OCI-LY3 (cell line): ENCODE measurements around the gene SLC7A5.

ENCODE experiments used
- H2AFZ ChIP-seq: fragments of 200-600, 300-600 bp; shearing (Covaris generic); 2 replicates; pipeline ENCODE4 v1.6.0; 2014; ENCODE audit warnings: antibody characterized with exemption, low read depth, low read length
- H3K27ac ChIP-seq: fragments of 200-600, 300-600 bp; sonication (generic); 2 replicates; pipeline ENCODE4 v1.5.1; 2014; ENCODE audit warnings: mild to moderate bottlenecking, low read length, moderate library complexity, mixed read lengths
- H3K27me3 ChIP-seq: fragments of 200-600, 300-600 bp; sonication (generic); 2 replicates; pipeline ENCODE4 v1.6.1; 2014; ENCODE audit warnings: low read depth, low read length, mixed read lengths
- H3K36me3 ChIP-seq: fragments of 200-600, 300-600 bp; sonication (generic); replicated peaks from 2 replicates; pipeline ENCODE3; 2014; ENCODE audit warnings: low read depth, low read length, mixed read lengths
- H3K4me1 ChIP-seq: fragments of 300-600, 200-600 bp; sonication (generic); 2 replicates; pipeline ENCODE4 v1.6.1; 2014; ENCODE audit warnings: low read length, mixed read lengths
- H3K4me2 ChIP-seq: fragments of 200-600, 300-600 bp; sonication (generic); 2 replicates; pipeline ENCODE4 v1.6.1; 2014; ENCODE audit warnings: low read length, mixed read lengths
- H3K4me3 ChIP-seq: fragments of 300-600, 200-600 bp; sonication (generic); 2 replicates; pipeline ENCODE4 v1.5.1; 2014; ENCODE audit warnings: antibody characterized with exemption, mild to moderate bottlenecking, low read length, moderate library complexity
- H3K79me2 ChIP-seq: fragments of 300-600, 200-600 bp; shearing (Covaris generic); 2 replicates; pipeline ENCODE4 v1.6.1; 2014; ENCODE audit warnings: mild to moderate bottlenecking, low read length, mixed read lengths
- H3K9ac ChIP-seq: fragments of 300-600, 200-600 bp; shearing (Covaris generic); 2 replicates; pipeline ENCODE4 v1.6.0; 2014; ENCODE audit warnings: mild to moderate bottlenecking, low read length, moderate library complexity
- H3K9me3 ChIP-seq: fragments of 200-600, 300-600 bp; shearing (Covaris generic); 2 replicates; pipeline ENCODE4 v1.6.1; 2014; ENCODE audit warnings: low read length, mixed read lengths; ENCODE audit not compliant: insufficient read depth
- H4K20me1 ChIP-seq: fragments of 200-600, 300-600 bp; sonication (generic); 2 replicates; pipeline ENCODE4 v1.6.1; 2016; ENCODE audit warnings: low read length, mixed read lengths; ENCODE audit not compliant: insufficient read depth
- CTCF ChIP-seq: fragments of 200-600, 300-600 bp; sonication (generic); IDR thresholded peaks from 2 replicates; pipeline ENCODE4 v1.5.1; 2014; ENCODE audit warnings: antibody characterized with exemption, low read length, low read depth
- EZH2phosphoT487 ChIP-seq: fragments of 200-600 bp; shearing (Covaris generic); IDR thresholded peaks from 2 replicates; pipeline ENCODE4 v1.6.1; 2018; ENCODE audit warnings: antibody characterized with exemption, mixed run types, low read depth

The SLC7A5 gene

DNA sequence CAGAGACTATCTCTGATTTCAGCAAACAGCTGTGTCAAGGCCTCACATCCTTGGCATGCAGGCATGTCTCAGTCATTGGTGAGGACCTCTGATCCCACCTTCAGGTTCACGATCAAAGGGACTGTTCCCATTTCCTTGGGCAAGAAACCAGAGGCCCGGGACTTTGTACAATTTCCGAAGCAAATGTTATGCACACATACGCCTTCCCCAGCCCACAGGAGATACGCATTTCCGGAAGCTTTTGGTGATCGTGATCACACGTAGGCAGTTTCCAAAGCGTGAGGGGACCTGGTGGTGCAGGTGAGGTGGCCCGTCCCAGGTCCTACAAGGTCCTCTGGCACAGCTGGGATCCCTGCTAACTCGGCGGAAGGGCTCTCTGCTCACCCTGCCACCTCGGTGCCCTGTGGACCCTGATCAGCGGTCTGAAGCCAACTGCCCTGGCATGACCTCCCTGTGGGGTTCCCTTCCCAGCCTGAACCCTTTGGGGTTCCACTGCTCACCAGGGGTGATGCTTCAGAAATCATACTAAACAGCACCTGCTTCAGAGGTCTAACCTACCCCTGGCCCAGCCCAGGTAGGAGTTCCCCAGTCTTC, 74.7 kb downstream of the SLC7A5 start:
- Histone ChIP-seq H3K4me2 (no peak overlapping the region), H3K27ac (no peak overlapping the region), H3K4me1 (no peaks in the 10 kb centered on the region), H4K20me1 (no peaks in the 10 kb centered on the region), H3K27me3 (no peaks in the 10 kb centered on the region; the same call in 1 of the 2 replicates), H3K36me3 (no peaks in the 10 kb centered on the region), H3K79me2 (no peaks in the 10 kb centered on the region), H2AFZ (no peak overlapping the region), H3K4me3 (no peak overlapping the region), H3K9me3 (no peaks in the 10 kb centered on the region), H3K9ac (no peak overlapping the region)
- TF ChIP-seq EZH2phosphoT487, result no peak
- TF ChIP-seq CTCF, result no peak

DNA sequence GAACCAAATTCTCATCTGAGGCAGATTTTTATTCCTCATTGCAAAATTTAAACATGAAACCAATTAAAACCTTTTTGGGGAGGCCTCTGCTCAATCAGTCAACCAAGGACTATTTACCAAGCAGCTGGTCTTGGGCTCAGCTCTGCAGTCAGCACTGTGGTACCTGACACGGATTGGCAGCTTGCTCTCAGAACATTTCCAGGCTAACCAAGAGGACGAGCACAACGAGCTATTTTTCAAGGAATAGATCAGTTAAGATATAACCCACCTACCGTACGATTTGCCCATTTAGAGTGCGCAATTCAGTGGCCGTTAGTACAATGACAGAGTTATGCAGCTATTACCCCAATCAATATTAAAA, 77.1 kb downstream of the SLC7A5 start:
- H3K4me2 ChIP-seq, result no peak overlapping the region
- H2AFZ ChIP-seq, result no peak overlapping the region
- H3K9ac ChIP-seq, result no peak overlapping the region
- TF ChIP-seq EZH2phosphoT487, result no peak
- no peaks in the 10 kb centered on the region for H3K79me2 ChIP-seq
- no peaks in the 10 kb centered on the region; the same call in 1 of the 2 replicates for H3K27me3 ChIP-seq
- H3K27ac ChIP-seq, result no peak overlapping the region
- no peaks in the 10 kb centered on the region for H4K20me1 ChIP-seq
- no peaks in the 10 kb centered on the region for H3K4me1 ChIP-seq
- H3K4me3 ChIP-seq, result no peak overlapping the region
- no peaks in the 10 kb centered on the region for H3K36me3 ChIP-seq
- H3K9me3 ChIP-seq, result no peaks in the 10 kb centered on the region

DNA sequence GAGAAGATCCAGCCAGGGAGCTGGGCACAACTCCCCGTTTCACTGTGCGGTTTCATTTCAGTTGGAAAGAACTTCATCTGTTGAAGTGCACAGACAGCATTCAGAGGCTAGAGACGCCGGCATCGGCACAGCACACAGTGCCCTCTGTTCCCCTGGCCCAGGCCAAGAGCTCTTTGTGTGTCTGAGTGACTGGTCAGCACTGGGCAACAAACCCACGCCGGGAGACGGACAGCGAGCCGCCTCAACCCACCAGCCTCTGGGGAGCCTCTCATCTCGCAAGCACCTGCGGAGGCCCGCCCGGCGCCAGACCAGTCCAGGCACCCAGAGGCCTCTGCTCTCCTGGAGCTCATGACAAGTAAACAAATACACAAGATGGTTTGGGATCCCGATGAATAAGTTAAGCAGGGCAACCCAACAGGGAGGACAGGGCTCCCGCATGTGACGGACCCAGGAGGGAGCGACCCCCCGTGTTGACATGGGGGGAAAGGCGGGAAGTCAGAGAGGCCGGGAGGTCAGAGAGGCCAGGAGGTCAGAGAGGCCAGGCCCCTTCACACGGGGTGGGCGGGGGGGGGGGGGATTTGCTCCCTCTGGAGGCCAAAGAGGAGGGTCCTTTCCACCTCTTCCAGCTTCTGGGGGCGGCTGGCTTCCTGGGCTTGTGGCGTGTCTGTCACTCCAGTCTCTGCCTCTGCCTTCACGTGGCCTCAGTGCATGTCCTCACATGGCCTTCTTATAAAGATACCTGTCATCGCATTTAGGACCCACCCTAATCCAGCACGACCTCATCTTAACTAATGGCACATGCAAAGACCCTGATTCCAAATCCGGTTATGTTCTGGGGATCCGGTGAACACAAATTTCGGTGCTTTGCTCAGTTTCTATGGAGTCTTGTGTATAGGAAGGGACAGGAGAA, 77.8 kb downstream of the SLC7A5 start:
- TF ChIP-seq EZH2phosphoT487 (no peak), CTCF (no peak)
- no peaks in the 10 kb centered on the region for H3K79me2 ChIP-seq
- H3K9me3 ChIP-seq, result no peaks in the 10 kb centered on the region
- no peaks in the 10 kb centered on the region for H3K4me1 ChIP-seq
- no peaks in the 10 kb centered on the region for H4K20me1 ChIP-seq
- no peak overlapping the region for H3K4me2 ChIP-seq
- no peak overlapping the region for H3K9ac ChIP-seq
- no peak overlapping the region for H3K27ac ChIP-seq
- no peak overlapping the region for H2AFZ ChIP-seq
- no peaks in the 10 kb centered on the region for H3K36me3 ChIP-seq
- no peak overlapping the region for H3K4me3 ChIP-seq
- no peaks in the 10 kb centered on the region; the same call in 1 of the 2 replicates for H3K27me3 ChIP-seq

DNA sequence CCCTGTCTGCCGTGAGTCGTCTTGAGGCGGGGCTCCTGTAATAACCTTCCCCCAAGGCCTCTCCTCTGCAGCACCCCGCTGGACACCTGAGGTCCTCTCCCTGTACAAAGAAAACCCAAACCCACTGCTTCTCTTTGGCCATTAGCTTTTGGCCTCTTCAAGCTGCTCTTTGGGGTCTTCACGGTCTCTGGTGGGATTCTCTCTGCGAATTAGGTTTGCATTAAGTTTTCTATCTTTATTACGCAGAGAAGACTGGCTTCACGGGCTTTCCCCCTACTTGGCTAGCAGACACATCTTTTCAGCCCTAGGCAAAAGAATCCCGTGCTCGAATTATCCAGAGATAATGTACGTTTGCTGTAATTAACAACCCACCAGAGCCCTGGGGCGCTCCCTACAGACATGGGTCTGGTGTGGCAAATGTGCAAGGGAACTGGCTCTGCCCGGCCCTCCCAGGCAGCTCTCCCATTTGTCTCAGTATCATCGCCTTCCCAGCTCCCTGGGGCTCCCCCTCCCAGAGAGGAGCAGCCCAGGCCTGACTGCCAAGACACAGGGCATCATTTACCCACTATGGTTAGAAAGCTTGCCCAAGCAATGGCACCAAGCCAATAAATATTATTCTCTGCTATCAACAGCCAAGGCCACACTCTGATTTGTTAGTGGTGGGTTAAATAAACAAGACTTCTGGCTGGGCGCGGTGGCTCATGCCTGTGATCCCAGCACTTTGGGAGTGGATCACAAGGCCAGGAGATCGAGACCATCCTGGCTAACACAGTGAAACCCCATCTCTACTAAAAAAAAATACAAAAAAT, 78.8 kb downstream of the SLC7A5 start:
- Histone ChIP-seq H3K79me2 (no peaks in the 10 kb centered on the region), H4K20me1 (no peaks in the 10 kb centered on the region), H3K4me3 (no peak overlapping the region), H2AFZ (no peak overlapping the region), H3K27ac (no peak overlapping the region), H3K27me3 (no peaks in the 10 kb centered on the region; the same call in 1 of the 2 replicates), H3K36me3 (no peaks in the 10 kb centered on the region), H3K9me3 (no peaks in the 10 kb centered on the region), H3K4me2 (no peak overlapping the region), H3K4me1 (no peaks in the 10 kb centered on the region), H3K9ac (no peak overlapping the region)
- TF ChIP-seq CTCF, result no peak
- no peak for TF ChIP-seq EZH2phosphoT487
